ENCODE results near the gene DUSP19. TPM values are rescaled to one million over a fixed set of nuclear protein-coding genes. Genes with fewer than 3 reads are reported as not detected.

Gene DUSP19
- total and polyA plus RNA-seq, 8 donors = 4.1 to 7.0 (median 5.6) TPM

DNA sequence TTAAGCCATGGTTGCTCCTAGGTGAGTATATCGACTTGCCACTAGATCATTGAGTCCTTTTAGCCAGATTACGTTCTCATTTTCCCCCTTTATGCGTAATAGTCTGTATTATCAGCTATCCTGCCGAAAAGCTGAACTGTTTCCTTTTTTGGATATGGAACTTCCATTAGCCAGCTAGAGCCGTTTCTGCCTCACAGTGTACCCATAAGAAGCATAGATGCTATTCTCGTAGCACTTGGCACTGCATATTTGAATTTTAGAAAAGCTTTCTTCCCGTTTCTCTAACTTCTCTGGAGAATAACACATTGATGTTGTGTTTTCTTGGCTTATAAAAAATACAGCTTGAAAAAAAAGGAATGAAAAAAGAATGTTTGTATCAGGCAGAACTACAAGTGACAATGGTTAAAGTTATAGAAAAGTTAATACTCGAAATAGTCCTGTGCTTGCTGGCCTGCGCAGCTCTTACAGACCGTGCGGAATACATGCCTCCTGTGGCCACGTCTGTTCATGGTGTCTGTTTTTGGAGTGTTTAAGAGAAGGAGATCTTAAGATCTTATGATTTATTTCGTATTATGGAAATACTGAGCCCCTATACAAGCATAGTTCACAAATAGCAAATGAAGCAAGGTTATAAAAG is 710 bp downstream of the DUSP19 start:
- intact Hi-C loops (cut with DNase I) = no loop called here
- ATAC-seq = peak; percentile 48
- DNase-seq = no peak

DNA sequence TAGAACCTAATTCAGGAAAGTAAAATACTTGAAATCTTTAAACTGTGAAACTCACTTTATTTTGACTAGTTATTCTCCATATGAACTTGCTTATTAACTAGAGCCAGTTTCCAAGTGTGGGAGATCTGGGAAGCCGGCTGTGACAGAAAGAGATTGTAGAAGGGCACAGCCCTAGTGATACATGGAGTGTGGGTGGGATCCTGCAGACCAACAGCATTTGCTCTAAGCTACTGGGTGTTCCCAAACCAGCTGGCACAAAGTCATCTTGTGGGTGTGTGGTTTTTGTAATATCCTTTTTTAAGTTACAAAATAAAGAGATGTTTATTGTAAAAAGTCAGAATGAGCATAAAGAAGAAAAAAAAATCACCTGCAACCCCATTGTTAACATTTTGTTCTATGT is 3.4 kb downstream of the DUSP19 start:
- TF ChIP-seq CTCF (IDR thresholded peaks at IDR 0.05) = no peak
- DNase-seq (no peak), ATAC-seq (no peak)
- H3K4me3 ChIP-seq = no peak overlapping the region
- H3K9me3 ChIP-seq = no peaks in the 10 kb centered on the region
- H3K36me3 ChIP-seq = no peaks in the 10 kb centered on the region
- intact Hi-C loops (cut with DNase I) = no loop called here
- H3K27ac ChIP-seq = no peak overlapping the region
- peaks cover 0 to 15% of the 10 kb centered on the region in 2 donors for H3K4me1 ChIP-seq
- H3K27me3 ChIP-seq = peaks cover 0 to 5% of the 10 kb centered on the region in 2 donors

More for the DNA sequence above, 710 bp downstream of the DUSP19 start:
- Histone ChIP-seq H3K27me3 (peaks cover 0 to 6% of the 10 kb centered on the region in 2 donors), H3K4me3 (peak overlapping the region; percentile 51 to 59), H3K4me1 (peaks cover 0 to 15% of the 10 kb centered on the region in 2 donors), H3K27ac (peak overlapping the region; percentile 84 to 88), H3K36me3 (no peaks in the 10 kb centered on the region), H3K9me3 (no peaks in the 10 kb centered on the region)
- no peak for TF ChIP-seq CTCF (IDR thresholded peaks at IDR 0.05)

GRCh38 chr2:183088061-183088460 is 9.5 kb downstream of the DUSP19 start:
- H3K27ac ChIP-seq = no peak overlapping the region
- intact Hi-C loops (cut with DNase I) = no loop called here

GRCh38 chr2:183089192-183089851 is 10.8 kb downstream of the DUSP19 start:
- H3K27me3 ChIP-seq = no peaks in the 10 kb centered on the region
- intact Hi-C loops (cut with DNase I) = no loop called here
- H3K4me1 ChIP-seq = no peaks in the 10 kb centered on the region
- H3K9me3 ChIP-seq = no peaks in the 10 kb centered on the region
- DNase-seq (no peak), ATAC-seq (no peak)
- no peak overlapping the region for H3K27ac ChIP-seq
- TF ChIP-seq CTCF (IDR thresholded peaks at IDR 0.05) = no peak
- H3K4me3 ChIP-seq = no peak overlapping the region
- no peaks in the 10 kb centered on the region for H3K36me3 ChIP-seq

More at GRCh38 chr2:183088061-183088460, 9.5 kb downstream of the DUSP19 start:
- no peak for TF ChIP-seq CTCF (IDR thresholded peaks at IDR 0.05)
- no peaks in the 10 kb centered on the region for H3K27me3 ChIP-seq
- H3K4me3 ChIP-seq = no peak overlapping the region
- no peaks in the 10 kb centered on the region for H3K4me1 ChIP-seq
- H3K9me3 ChIP-seq = no peaks in the 10 kb centered on the region
- ATAC-seq (no peak), DNase-seq (no peak)
- H3K36me3 ChIP-seq = no peaks in the 10 kb centered on the region

- no peaks in the 10 kb centered on the region for H3K9me3 ChIP-seq
- no peak overlapping the region for H3K27ac ChIP-seq
- no peak for DNase-seq
- H3K27me3 ChIP-seq = no peaks in the 10 kb centered on the region
- no peaks in the 10 kb centered on the region for H3K4me1 ChIP-seq
- H3K4me3 ChIP-seq = no peak overlapping the region
- H3K36me3 ChIP-seq = no peaks in the 10 kb centered on the region
- TF ChIP-seq CTCF (IDR thresholded peaks at IDR 0.05) = no peak
- ATAC-seq = no peak
- intact Hi-C loops (cut with DNase I) = no loop called here
Observed at GRCh38 chr2:183091318-183091953, 12.9 kb downstream of the DUSP19 start.

Data from left lung (tissue), 10 donors.